PFSK-1 (cell line): ENCODE results near the gene TMX4.

Experiments
- FOXP2 ChIP-seq: optimal IDR thresholded peaks from 2 replicates; pipeline ENCODE3; 2011; ENCODE audit warnings: borderline replicate concordance, control low read depth, inconsistent platforms; ENCODE audit not compliant: insufficient read depth; ENCODE audit errors: extremely low read length, extremely low read depth
- POLR2AphosphoS5 ChIP-seq: IDR thresholded peaks from 2 replicates; pipeline ENCODE4 v1.6.1; 2012; ENCODE audit warnings: low read depth, mild to moderate bottlenecking, control low read depth, low read length, moderate library complexity
- REST ChIP-seq, 2 experiments: IDR thresholded peaks; 2 replicates each; pipeline versions ENCODE4 v1.6.1 to v1.8.0; 2011 to 2012; ENCODE audit warnings: low read depth in 2 of 2, low read length in 2 of 2, control low read depth in 1 of 2, inconsistent platforms in 1 of 2, mild to moderate bottlenecking in 1 of 2, moderate library complexity in 1 of 2; ENCODE audit not compliant: insufficient read depth in 1 of 2
- SIN3A ChIP-seq: IDR thresholded peaks from 2 replicates; pipeline ENCODE4 v1.6.1; 2012; ENCODE audit warnings: mild to moderate bottlenecking, low read length, moderate library complexity, borderline replicate concordance; ENCODE audit not compliant: insufficient read depth
- TAF1 ChIP-seq: IDR thresholded peaks from 2 replicates; pipeline ENCODE4 v1.6.1; 2012; ENCODE audit warnings: low read length, control low read depth, borderline replicate concordance; ENCODE audit not compliant: insufficient read depth

TMX4 gene

GRCh38 chr20:8005033-8005432, 14.5 kb downstream of the TMX4 start:
- TF ChIP-seq SIN3A (no peak), FOXP2 (no peak), REST (IDR thresholded peaks at IDR 0.05; ENCODE audit: insufficient read depth in 1 of 2, low read depth in 2 of 2, low read length in 2 of 2) (no peak), TAF1 (no peak), POLR2AphosphoS5 (no peak)

- no peak for TF ChIP-seq REST (IDR thresholded peaks at IDR 0.05; ENCODE audit: insufficient read depth in 1 of 2, low read depth in 2 of 2, low read length in 2 of 2)
- TF ChIP-seq SIN3A: no peak
- TF ChIP-seq POLR2AphosphoS5: no peak
- no peak for TF ChIP-seq FOXP2
- TF ChIP-seq TAF1: no peak
These were observed 17.5 kb downstream of the TMX4 start for GRCh38 chr20:8002056-8002455.

- TF ChIP-seq POLR2AphosphoS5 (no peak), SIN3A (no peak), REST (IDR thresholded peaks at IDR 0.05; ENCODE audit: insufficient read depth in 1 of 2, low read depth in 2 of 2, low read length in 2 of 2) (no peak), TAF1 (no peak), FOXP2 (no peak)
These were observed 18.8 kb downstream of the TMX4 start for GRCh38 chr20:8000796-8001195.

GRCh38 chr20:7996898-7997297, 22.7 kb downstream of the TMX4 start:
- TF ChIP-seq REST (IDR thresholded peaks at IDR 0.05; ENCODE audit: insufficient read depth in 1 of 2, low read depth in 2 of 2, low read length in 2 of 2): no peak
- no peak for TF ChIP-seq SIN3A
- no peak for TF ChIP-seq POLR2AphosphoS5
- no peak for TF ChIP-seq TAF1
- no peak for TF ChIP-seq FOXP2

GRCh38 chr20:7994809-7995208, 24.8 kb downstream of the TMX4 start:
- TF ChIP-seq SIN3A: no peak
- no peak for TF ChIP-seq REST (IDR thresholded peaks at IDR 0.05; ENCODE audit: insufficient read depth in 1 of 2, low read depth in 2 of 2, low read length in 2 of 2)
- TF ChIP-seq FOXP2: no peak
- TF ChIP-seq POLR2AphosphoS5: no peak
- TF ChIP-seq TAF1: no peak
